GM10248 (cell line): ENCODE measurements around the gene SHPK.

ENCODE experiments used
- CTCF ChIA-PET: fragments of 300-600 bp; sonication (Branson Sonifier 250); formaldehyde crosslinking; extraction: SDS; loops from one replicate; lab custom pipeline; 2021; ENCODE audit warnings: antibody characterized with exemption; lab: Yijun Ruan, JAX
- POLR2A ChIA-PET: fragments of 350-650 bp; sonication (Branson Sonifier 250); formaldehyde crosslinking; extraction: SDS; loops from one replicate; lab custom pipeline; 2020; ENCODE audit warnings: antibody characterized with exemption; lab: Yijun Ruan, JAX
- DNase-seq: peaks from one replicate; pipeline ENCODE4 v3.0.0; 2012; ENCODE audit errors: extremely low spot score
- TF ChIP-seq, protein P1 (sequence below): IDR thresholded peaks from 2 replicates; pipeline ENCODE4 v1.5.1; 2012; ENCODE audit warnings: mild to moderate bottlenecking, low read depth; ENCODE audit errors: extremely low read depth, missing control alignments, control extremely low read depth

SHPK gene

GRCh38 chr17:3645310-3645709 lies 9.3 kb upstream of the SHPK start:
- ChIA-PET CTCF (interaction anchor here (1.3 to 2.4 kb wide), 2 partner anchors 9 to 42 kb away, joined by 3 to 7 read pairs; partner anchors contain the start of genes CTNS and SHPK), POLR2A (no interaction called here)
- TF ChIP-seq, protein P1, sequence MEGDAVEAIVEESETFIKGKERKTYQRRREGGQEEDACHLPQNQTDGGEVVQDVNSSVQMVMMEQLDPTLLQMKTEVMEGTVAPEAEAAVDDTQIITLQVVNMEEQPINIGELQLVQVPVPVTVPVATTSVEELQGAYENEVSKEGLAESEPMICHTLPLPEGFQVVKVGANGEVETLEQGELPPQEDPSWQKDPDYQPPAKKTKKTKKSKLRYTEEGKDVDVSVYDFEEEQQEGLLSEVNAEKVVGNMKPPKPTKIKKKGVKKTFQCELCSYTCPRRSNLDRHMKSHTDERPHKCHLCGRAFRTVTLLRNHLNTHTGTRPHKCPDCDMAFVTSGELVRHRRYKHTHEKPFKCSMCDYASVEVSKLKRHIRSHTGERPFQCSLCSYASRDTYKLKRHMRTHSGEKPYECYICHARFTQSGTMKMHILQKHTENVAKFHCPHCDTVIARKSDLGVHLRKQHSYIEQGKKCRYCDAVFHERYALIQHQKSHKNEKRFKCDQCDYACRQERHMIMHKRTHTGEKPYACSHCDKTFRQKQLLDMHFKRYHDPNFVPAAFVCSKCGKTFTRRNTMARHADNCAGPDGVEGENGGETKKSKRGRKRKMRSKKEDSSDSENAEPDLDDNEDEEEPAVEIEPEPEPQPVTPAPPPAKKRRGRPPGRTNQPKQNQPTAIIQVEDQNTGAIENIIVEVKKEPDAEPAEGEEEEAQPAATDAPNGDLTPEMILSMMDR, result no peak
- DNase-seq, result no peak

- DNase-seq, result no peak
- ChIA-PET CTCF (interaction anchor here (1.0 to 2.4 kb wide), 4 partner anchors 22 to 93 kb away, joined by 3 to 7 read pairs (median 3); no protein-coding TSS in a partner anchor), POLR2A (no interaction called here)
- TF ChIP-seq, protein P1, result no peak
Observed at GRCh38 chr17:3643889-3644349, 7.9 kb upstream of the SHPK start.

GRCh38 chr17:3641717-3642486 lies 5.9 kb upstream of the SHPK start:
- ChIA-PET POLR2A (no interaction called here), CTCF (no interaction called here)

DNA sequence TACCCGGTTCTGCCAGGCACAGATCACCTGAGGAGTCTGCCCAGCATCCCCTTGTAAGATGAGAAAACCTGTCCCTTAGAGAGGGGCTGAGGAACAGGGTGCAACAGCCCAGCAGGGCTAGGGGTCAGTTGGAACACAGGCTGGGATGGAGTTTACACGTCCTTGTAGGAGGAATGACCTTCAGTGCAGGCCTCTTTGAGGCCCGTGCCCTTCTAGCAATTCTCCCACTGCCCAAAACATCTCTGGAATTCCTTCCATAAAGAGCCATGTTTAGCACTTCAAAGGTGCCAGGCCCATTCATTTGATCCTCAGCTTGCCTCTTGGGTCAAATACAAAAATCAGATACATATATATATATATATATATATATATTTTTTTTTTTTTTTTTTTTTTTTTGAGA lies 5.0 kb upstream of the SHPK start:
- no peak for DNase-seq
- ChIA-PET POLR2A (no interaction called here), CTCF (interaction anchor here (1.1 to 1.2 kb wide), 2 partner anchors 9 to 38 kb away, joined by 3 read pairs; no protein-coding TSS in a partner anchor)
- TF ChIP-seq, protein P1, result no peak

More at GRCh38 chr17:3641717-3642486, 5.9 kb upstream of the SHPK start:
- no peak for DNase-seq
- TF ChIP-seq, protein P1, result no peak

- CTCF ChIA-PET, result interaction anchor here (0.7 to 1.2 kb wide), 3 partner anchors 10 to 59 kb away, joined by 3 read pairs; no protein-coding TSS in a partner anchor
- no peak for DNase-seq
Observed at GRCh38 chr17:3639981-3640596, 4.0 kb upstream of the SHPK start.

DNA sequence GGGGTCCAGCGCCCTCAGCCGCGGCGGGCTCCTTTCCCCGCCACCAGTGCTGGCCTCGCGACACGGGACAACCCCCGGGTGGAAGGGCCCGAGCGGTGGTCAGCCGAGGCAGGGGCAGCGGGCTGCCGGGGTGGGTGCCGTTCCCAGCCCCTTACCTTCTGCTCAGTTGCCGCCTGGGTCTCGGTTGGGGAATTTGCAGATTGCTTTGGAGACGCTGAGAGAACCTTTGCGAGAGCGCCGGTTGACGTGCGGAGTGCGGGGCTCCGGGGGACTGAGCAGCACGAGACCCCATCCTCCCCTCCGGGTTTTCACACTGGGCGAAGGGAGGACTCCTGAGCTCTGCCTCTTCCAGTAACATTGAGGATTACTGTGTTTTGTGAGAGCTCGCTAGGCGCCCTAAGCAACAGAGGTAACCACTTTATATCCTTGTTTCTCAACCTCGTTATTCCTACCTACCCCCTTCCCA lies 891 bp upstream of the SHPK start:
- DNase-seq, result no peak
- CTCF ChIA-PET, result interaction anchor here (1.0 to 2.5 kb wide), 5 partner anchors 9 to 101 kb away, joined by 3 to 9 read pairs (median 5); partner anchors contain the start of gene HASPIN
- TF ChIP-seq, protein P1, result no peak
- POLR2A ChIA-PET, result interaction anchor here (0.7 kb wide), 1 partner anchor 30 kb away, joined by 3 read pairs; no protein-coding TSS in a partner anchor

More at GRCh38 chr17:3639981-3640596, 4.0 kb upstream of the SHPK start:
- TF ChIP-seq, protein P1, result no peak
- POLR2A ChIA-PET, result no interaction called here
